Gastrocnemius medialis (tissue), 4 donors: ENCODE measurements around the gene BICDL1. TPM values are rescaled to one million over a fixed set of nuclear protein-coding genes. Genes with fewer than 3 reads are reported as not detected.

Source experiments
- ATAC-seq, 2 donors: fragments of 150-250 bp; one replicate each; pipeline ENCODE4 v1.9.1; 2016
- DNase-seq, 2 donors: peaks; one replicate each; pipeline ENCODE4 v3.0.0-alpha.2; 2019
- H3K27ac ChIP-seq, 4 donors: fragments of 200-600 bp; sonication (generic); 1 replicate in 1 of 4; 2 replicates in 3 of 4; pipeline ENCODE4 v1.5.1; 2016 to 2018; ENCODE audit warnings: mild to moderate bottlenecking in 2 of 4, moderate library complexity in 1 of 4
- H3K27me3 ChIP-seq, 3 donors: fragments of 200-600 bp; sonication (generic) in 2 of 3; 1 replicate in 1 of 3; 2 replicates in 2 of 3; pipeline versions ENCODE4 v1.5.1 to v1.6.0; 2016 to 2019; ENCODE audit warnings: mild to moderate bottlenecking in 1 of 3, moderate library complexity in 1 of 3
- H3K36me3 ChIP-seq, 2 donors: fragments of 200-600 bp; sonication (generic) in 1 of 2; one replicate each; pipeline ENCODE4 v1.5.1; 2017 to 2018
- H3K4me1 ChIP-seq, 2 donors: fragments of 200-600 bp; sonication (generic) in 1 of 2; one replicate each; pipeline ENCODE4 v1.5.1; 2016 to 2017; ENCODE audit warnings: mild to moderate bottlenecking in 2 of 2
- H3K4me3 ChIP-seq, 4 donors: fragments of 200-600 bp; sonication (generic) in 3 of 4; 1 replicate in 1 of 4; 2 replicates in 3 of 4; pipeline ENCODE4 v1.5.1; 2016 to 2019; ENCODE audit warnings: mild to moderate bottlenecking in 2 of 4
- H3K9me3 ChIP-seq, 3 donors: fragments of 200-600 bp; sonication (generic) in 2 of 3; 1 replicate in 1 of 3; 2 replicates in 2 of 3; pipeline ENCODE4 v1.5.1; 2016 to 2019
- CTCF ChIP-seq, 5 experiments: fragments of 450-650 bp in 3 of 5; fragments of 200-600 bp in 2 of 5; sonication (generic) in 2 of 5; IDR thresholded peaks in 4 of 5; conservative IDR thresholded peaks in 1 of 5; 1 replicate in 4 of 5; 2 replicates in 1 of 5; pipeline ENCODE4 v1.5.1; 2016 to 2019; ENCODE audit warnings: antibody characterized with exemption in 5 of 5, mild to moderate bottlenecking in 3 of 5, moderate library complexity in 3 of 5
- POLR2A ChIP-seq, 2 donors: fragments of 450-650 bp; IDR thresholded peaks; one replicate each; pipeline ENCODE4 v1.6.1; 2017; ENCODE audit warnings: antibody characterized with exemption in 2 of 2, mild to moderate bottlenecking in 2 of 2, moderate library complexity in 2 of 2
- in situ Hi-C, 4 donors: fragments of 200-750 bp; cut with MboI; loops; one replicate each; pipeline versions ENCODE4 v1.15.0 to v1.8.0; 2017; ENCODE audit warnings: low sequenced_read_pairs in 4 of 4
- intact Hi-C: fragments of 100-400 bp; cut with DNase I; formaldehyde crosslinking; loops from one replicate; pipeline ENCODE4 v1.15.1; 2023; ENCODE audit warnings: low total_unique reads
- total RNA-seq, 4 donors: library from RNA; depleted of rRNA; stranded (reverse); fragments of >200 nt; gene quantifications; one replicate each; pipeline versions ENCODE4 v1.1.0 to v1.2.3, GENCODE V29; 2016

Gene BICDL1
- total RNA-seq, 4 donors from 2014 or later, result 0.93 to 1.4 TPM; not detected in 2

- intact Hi-C loops, result no loop called here
- peak; percentile 80 to 86 for ATAC-seq
- Histone ChIP-seq H3K9me3 (no peaks in the 10 kb centered on the region), H3K27me3 (no peaks in the 10 kb centered on the region), H3K4me1 (peaks cover 22 to 28% of the 10 kb centered on the region in 2 donors), H3K27ac (peak overlapping the region; percentile 83 to 89 (median 88)), H3K4me3 (peak overlapping the region in 2 of 4 donors; percentile 17 to 19), H3K36me3 (peaks cover 0 to 54% of the 10 kb centered on the region in 2 donors)
- TF ChIP-seq CTCF (IDR thresholded peaks at IDR 0.05 in 4 of 5, conservative IDR thresholded peaks at IDR 0.05 in 1 of 5) (no peak), POLR2A (IDR thresholded peaks at IDR 0.05) (no peak)
- peak; percentile 40 to 78 for DNase-seq
- in situ Hi-C loops, result no loop called here
Measured at GRCh38 chr12:120101182-120101581, 112.1 kb downstream of the BICDL1 start.

GRCh38 chr12:120101617-120102016, 112.6 kb downstream of the BICDL1 start:
- DNase-seq (no peak), ATAC-seq (no peak)
- no peak for TF ChIP-seq CTCF (IDR thresholded peaks at IDR 0.05 in 4 of 5, conservative IDR thresholded peaks at IDR 0.05 in 1 of 5)
- Histone ChIP-seq H3K4me3 (peak overlapping the region in 1 of 4 donors; percentile 17), H3K4me1 (peaks cover 22 to 28% of the 10 kb centered on the region in 2 donors), H3K27ac (peak overlapping the region; percentile 83 to 89 (median 88)), H3K27me3 (no peaks in the 10 kb centered on the region), H3K36me3 (peaks cover 0 to 50% of the 10 kb centered on the region in 2 donors), H3K9me3 (no peaks in the 10 kb centered on the region)
- in situ Hi-C loops (no loop called here), intact Hi-C loops (no loop called here)

- Histone ChIP-seq H3K36me3 (peaks cover 0 to 42% of the 10 kb centered on the region in 2 donors), H3K27ac (peak overlapping the region in 2 of 4 donors; percentile 83 to 88), H3K4me3 (no peak overlapping the region), H3K9me3 (no peaks in the 10 kb centered on the region), H3K4me1 (peaks cover 22 to 28% of the 10 kb centered on the region in 2 donors), H3K27me3 (no peaks in the 10 kb centered on the region)
- intact Hi-C loops (no loop called here), in situ Hi-C loops (no loop called here)
- TF ChIP-seq POLR2A (IDR thresholded peaks at IDR 0.05) (no peak), CTCF (IDR thresholded peaks at IDR 0.05 in 4 of 5, conservative IDR thresholded peaks at IDR 0.05 in 1 of 5) (no peak)
- no peak for ATAC-seq
- no peak for DNase-seq
Measured at GRCh38 chr12:120102189-120103043, 113.4 kb downstream of the BICDL1 start.

- no peak overlapping the region for H3K27ac ChIP-seq
- in situ Hi-C loops, result no loop called here
Measured at GRCh38 chr12:120103044-120103338, 114.0 kb downstream of the BICDL1 start.

More at GRCh38 chr12:120103044-120103338, 114.0 kb downstream of the BICDL1 start:
- peaks cover 22 to 28% of the 10 kb centered on the region in 2 donors for H3K4me1 ChIP-seq
- peaks cover 0 to 37% of the 10 kb centered on the region in 2 donors for H3K36me3 ChIP-seq
- intact Hi-C loops, result no loop called here
- H3K9me3 ChIP-seq, result no peaks in the 10 kb centered on the region
- TF ChIP-seq CTCF (IDR thresholded peaks at IDR 0.05 in 4 of 5, conservative IDR thresholded peaks at IDR 0.05 in 1 of 5), result no peak
- no peak for TF ChIP-seq POLR2A (IDR thresholded peaks at IDR 0.05)
- ATAC-seq (no peak), DNase-seq (no peak)
- no peak overlapping the region for H3K4me3 ChIP-seq
- H3K27me3 ChIP-seq, result no peaks in the 10 kb centered on the region
